K562 (cell line): ENCODE measurements around the gene NTRK3. TPM values are rescaled to one million over a fixed set of nuclear protein-coding genes. Genes with fewer than 3 reads are reported as not detected.

Experiments
- ATAC-seq: fragments of 200-7000 bp; cut with Tn5 transposase; 3 replicates; pipeline ENCODE4 v1.9.1; 2020; ENCODE audit warnings: moderate library complexity
- BruUV-seq: library from RNA; stranded (reverse); fragments of 400-500 nt; replicated peaks from 2 replicates; lab custom pipeline; 2021; lab: Mats Ljungman, UMichigan
- CTCF ChIA-PET: fragments of 300-600 bp; formaldehyde crosslinking; extraction: SDS; loops from one replicate; lab custom pipeline; 2021; ENCODE audit warnings: low intra/inter-chr PET ratio; lab: Yijun Ruan, JAX
- POLR2A ChIA-PET: fragments of 300-600, 350-650 bp; sonication (Branson Sonifier 250); formaldehyde crosslinking; extraction: SDS; loops from one replicate; lab custom pipeline; 2021; ENCODE audit warnings: antibody characterized with exemption, inconsistent platforms; lab: Yijun Ruan, JAX
- DNase-seq, 4 experiments: peaks; one replicate each; pipeline versions ENCODE4 v3.0.0 to v3.0.0-alpha.2; 2011 to 2018; ENCODE audit warnings: low spot score in 3 of 4, mixed read lengths in 3 of 4; ENCODE audit errors: extremely low read depth in 1 of 4
- FAIRE-seq: peaks from 2 replicates; lab custom pipeline; 2011; peaks lifted over from hg19 to GRCh38; lab: Jason Lieb, UNC
- H2AFZ ChIP-seq: 2 replicates; pipeline ENCODE4 v1.6.0; 2011; ENCODE audit warnings: low read depth, low read length, control low read depth, inconsistent platforms
- H3K27ac ChIP-seq: fragments of 200-600 bp; 3 replicates; pipeline ENCODE4 v1.8.0; 2011; ENCODE audit warnings: low read depth, mild to moderate bottlenecking, control low read depth, inconsistent platforms, low read length, moderate library complexity, mixed read lengths; ENCODE audit errors: extremely low read depth
- H3K27me3 ChIP-seq, 2 experiments: fragments of 300-600 bp in 1 of 2; 2 replicates in 1 of 2; 3 replicates in 1 of 2; pipeline versions ENCODE4 v1.6.0 to v1.8.0; 2011; ENCODE audit warnings: inconsistent platforms in 2 of 2, low read length in 2 of 2, mild to moderate bottlenecking in 1 of 2, mixed read lengths in 1 of 2, moderate library complexity in 1 of 2; ENCODE audit not compliant: control insufficient read depth in 2 of 2, insufficient read depth in 2 of 2
- H3K36me3 ChIP-seq: fragments of 300-600 bp; 3 replicates; pipeline ENCODE4 v1.8.0; 2011; ENCODE audit warnings: mild to moderate bottlenecking, low read length, inconsistent platforms; ENCODE audit not compliant: control insufficient read depth, insufficient read depth
- H3K4me1 ChIP-seq, 2 experiments: fragments of 200-600 bp in 1 of 2; replicated peaks in 1 of 2; 2 replicates in 1 of 2; 3 replicates in 1 of 2; pipeline versions ENCODE4 v1.5.1 to v1.8.0; 2011; ENCODE audit warnings: inconsistent platforms in 2 of 2, low read length in 2 of 2, mild to moderate bottlenecking in 1 of 2, mixed read lengths in 1 of 2, moderate library complexity in 1 of 2; ENCODE audit not compliant: control insufficient read depth in 2 of 2, insufficient read depth in 2 of 2
- H3K4me2 ChIP-seq: 2 replicates; pipeline ENCODE4 v1.6.1; 2011; ENCODE audit warnings: low read length, control low read depth, inconsistent platforms, mixed read lengths; ENCODE audit not compliant: insufficient read depth
- H3K4me3 ChIP-seq: fragments of 200-600 bp; sonication (generic), shearing (Covaris generic); 2 replicates; pipeline ENCODE4 v1.5.1; 2016; ENCODE audit warnings: control low read depth, inconsistent platforms
- H3K79me2 ChIP-seq: fragments of 200-600 bp; 3 replicates; pipeline ENCODE4 v1.8.0; 2011; ENCODE audit warnings: low read length, inconsistent platforms; ENCODE audit not compliant: control insufficient read depth, insufficient read depth
- H3K9ac ChIP-seq, 2 experiments: 2 replicates each; pipeline versions ENCODE4 v1.6.0 to v1.6.1; 2011; ENCODE audit warnings: low read depth in 2 of 2, low read length in 2 of 2, control low read depth in 1 of 2, inconsistent platforms in 1 of 2, mild to moderate bottlenecking in 1 of 2, mixed read lengths in 1 of 2; ENCODE audit not compliant: insufficient read depth in 1 of 2
- H3K9me1 ChIP-seq: one replicate; pipeline ENCODE4 v1.6.0; 2011; ENCODE audit warnings: inconsistent platforms, mild to moderate bottlenecking, low read length, moderate library complexity; ENCODE audit not compliant: control insufficient read depth, insufficient read depth
- H3K9me3 ChIP-seq: replicated peaks from 2 replicates; pipeline ENCODE4 v1.5.1; 2011; ENCODE audit warnings: low read depth, low read length, inconsistent platforms; ENCODE audit not compliant: control insufficient read depth, insufficient read depth
- H4K20me1 ChIP-seq: replicated peaks from 2 replicates; pipeline ENCODE4 v1.6.1; 2011; ENCODE audit warnings: low read length, inconsistent platforms, mixed read lengths; ENCODE audit not compliant: control insufficient read depth, insufficient read depth
- FOS ChIP-seq: IDR thresholded peaks from 3 replicates; pipeline ENCODE4 v1.6.1; 2011; ENCODE audit not compliant: insufficient read length; ENCODE audit errors: extremely low read depth
- MAFF ChIP-seq: IDR thresholded peaks from 2 replicates; pipeline ENCODE4 v1.6.1; 2012; ENCODE audit warnings: low read length, improper control_type of control experiment
- NFATC3 ChIP-seq: fragments of 450-650 bp; IDR thresholded peaks from 2 replicates; pipeline ENCODE4 v1.6.1; 2017; ENCODE audit warnings: mild to moderate bottlenecking
- POU5F1 ChIP-seq: fragments of 150-350 bp; IDR thresholded peaks from 2 replicates; pipeline ENCODE4 v1.6.1; 2014; ENCODE audit warnings: borderline replicate concordance, low read length, low read depth, mild to moderate bottlenecking; ENCODE audit not compliant: partially characterized antibody
- PURB ChIP-seq: sonication (generic); formaldehyde crosslinking; IDR thresholded peaks from 2 replicates; pipeline ENCODE4 v1.9.0; 2021; ENCODE audit warnings: low read depth, mild to moderate bottlenecking, missing genetic modification reagents
- SMARCB1 ChIP-seq: IDR thresholded peaks from 2 replicates; pipeline ENCODE4 v1.6.1; 2011; ENCODE audit warnings: improper control_type of control experiment, low read depth; ENCODE audit not compliant: insufficient read length
- TAF1 ChIP-seq: IDR thresholded peaks from 2 replicates; pipeline ENCODE4 v1.6.1; 2011; ENCODE audit warnings: mild to moderate bottlenecking, low read length, moderate library complexity; ENCODE audit not compliant: insufficient read depth, control insufficient read depth, severe bottlenecking; ENCODE audit errors: extremely low read depth
- ZEB2 ChIP-seq: fragments of 450-650 bp; IDR thresholded peaks from 2 replicates; pipeline ENCODE4 v1.6.1; 2016
- ZNF699 ChIP-seq: fragments of 250-450 bp; sonication (Bioruptor Pico); IDR thresholded peaks from 2 replicates; pipeline ENCODE4 v1.8.0; 2021; ENCODE audit warnings: mild to moderate bottlenecking, moderate library complexity; ENCODE audit not compliant: insufficient replicate concordance
- WGBS: fragments of 100-300 bp; shearing (Covaris generic); methylation state at CpG from one replicate; pipeline ENCODE4 v1.1.6; 2016; ENCODE audit warnings: low coverage, mixed read lengths; ENCODE audit not compliant: insufficient coverage; ENCODE audit errors: missing lambda C conversion rate; 5-methylcytosine and 5-hydroxymethylcytosine counted together
- in situ Hi-C: fragments of 300-500 bp; cut with MboI; formaldehyde crosslinking; loops from 4 replicates; pipeline ENCODE4 v1.15.0; 2018; ENCODE audit warnings: inconsistent platforms, mixed read lengths
- intact Hi-C: fragments of 100-400 bp; cut with micrococcal nuclease; formaldehyde crosslinking; loops from 2 replicates; pipeline ENCODE4 v1.14.2; 2022
- polyA plus RNA-seq, 8 experiments: library from polyadenylated mRNA; depleted of rRNA in 4 of 8; stranded (reverse) in 5 of 8; unstranded in 3 of 8; fragments of >200 nt; fragmentation: Nextera tagmentation in 2 of 8; fragmentation: Illumina TruSeq in 1 of 8; extraction: Ambion mirVana in 2 of 8; extraction: Trizol in 1 of 8; gene quantifications; 2 replicates each; pipeline versions ENCODE4 v1.2.1 to v1.2.3, GENCODE V29; 2011 to 2014; ENCODE audit warnings: inconsistent platforms in 1 of 8, missing spikeins in 1 of 8
- total RNA-seq, 7 experiments: library from RNA; depleted of rRNA in 6 of 7; stranded (reverse); fragments of >200 nt in 6 of 7; fragmentation: Illumina TruSeq in 2 of 7; extraction: Trizol in 2 of 7; gene quantifications; 2 replicates each; pipeline versions ENCODE4 v1.2.1 to v1.2.3, GENCODE V29; 2011 to 2021; ENCODE audit warnings: low replicate concordance in 1 of 7

Gene NTRK3
- total and polyA plus RNA-seq, 9 of the 15 experiments (the other 6 are each of a cell fraction or from before 2014, with no cell fraction given), result 0.11 to 0.13 TPM; not detected in 7

DNA sequence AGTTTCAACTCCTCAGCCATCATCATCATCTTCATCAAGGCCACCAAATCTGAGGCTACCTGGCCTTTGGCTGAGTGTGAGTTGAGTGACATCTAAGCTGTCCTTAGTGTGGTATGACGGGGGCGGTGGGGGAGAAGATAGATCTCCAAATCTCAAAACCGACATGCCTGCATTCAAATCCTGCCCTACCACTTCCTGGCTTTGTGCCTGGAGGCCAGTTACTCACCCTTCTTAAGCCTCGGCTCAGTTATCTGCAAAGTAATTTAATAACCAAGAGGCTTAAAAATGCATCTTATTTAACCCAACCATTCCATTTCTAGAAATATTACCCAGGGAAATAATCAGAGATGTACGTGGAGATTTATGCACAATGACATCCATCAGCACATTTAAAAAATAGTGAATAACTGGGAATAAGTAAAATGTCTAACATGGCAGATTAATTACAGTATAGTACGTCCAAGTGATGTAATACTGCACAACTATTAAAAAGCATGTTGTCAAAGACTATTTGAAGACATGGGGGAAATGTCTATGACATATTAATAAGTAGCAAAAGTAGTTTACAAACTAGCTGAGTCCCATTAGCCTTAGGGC is 167.4 kb downstream of the NTRK3 start (continued):
- no peak for TF ChIP-seq NFATC3
- TF ChIP-seq MAFF, result no peak
- no peak for TF ChIP-seq SMARCB1
- no peak for TF ChIP-seq FOS

DNA sequence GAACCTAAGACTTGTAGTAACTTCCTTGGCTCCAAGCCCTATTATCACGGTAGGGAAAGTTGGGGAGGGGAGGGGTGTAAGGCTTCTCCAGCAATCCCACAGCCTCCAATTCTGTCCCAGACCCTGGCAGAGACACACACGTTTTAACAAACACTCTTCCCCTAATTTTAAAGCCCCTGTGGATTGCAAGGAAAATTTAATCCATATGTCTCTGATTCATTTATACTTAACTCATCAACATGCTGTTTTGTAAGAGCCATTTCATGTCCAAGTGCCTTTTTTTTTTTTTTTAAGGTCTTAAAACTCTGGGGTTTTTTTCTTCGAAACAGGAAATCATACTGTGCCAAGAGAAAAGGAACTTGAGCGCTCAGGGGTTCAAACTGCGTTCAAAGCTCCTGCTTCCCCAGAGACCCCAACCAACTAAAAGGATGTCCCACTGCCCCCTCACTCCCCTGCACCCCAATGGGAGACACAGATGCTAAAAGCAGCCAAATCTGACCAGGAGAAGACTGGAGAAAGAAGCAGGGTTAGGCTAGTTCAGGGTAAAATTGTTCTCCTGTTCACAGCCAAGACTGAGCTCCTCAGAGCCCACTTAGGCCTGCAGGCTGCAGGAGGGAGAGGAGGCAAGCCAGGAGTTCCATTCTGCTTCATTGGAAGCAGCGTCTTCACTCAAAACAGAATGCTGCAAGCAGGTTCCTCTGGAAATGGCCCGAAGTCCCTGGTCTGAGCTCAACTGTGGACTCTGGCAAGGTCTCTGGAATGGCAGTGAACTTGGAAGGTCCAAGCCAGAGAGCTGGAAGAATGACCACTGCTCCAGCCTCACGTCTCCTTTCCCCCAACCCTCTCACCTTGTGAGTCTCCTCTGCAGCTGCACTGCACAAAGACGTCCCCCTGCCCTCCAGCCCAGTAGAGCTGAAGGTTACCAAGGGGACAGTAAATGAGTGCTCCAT is 172.5 kb downstream of the NTRK3 start:
- peaks cover 0 to under 1% of the 10 kb centered on the region in 2 experiments; a peak in 1 of 5 replicates for H3K27me3 ChIP-seq
- no peaks in the 10 kb centered on the region for H3K36me3 ChIP-seq
- no peak overlapping the region for H3K4me2 ChIP-seq
- H3K9me1 ChIP-seq, result no peaks in the 10 kb centered on the region
- ChIA-PET POLR2A (no interaction called here), CTCF (no interaction called here)
- no peak overlapping the region for H3K27ac ChIP-seq
- TF ChIP-seq ZNF699 (no peak), PURB (CRISPR knock-in tag) (no peak), POU5F1 (no peak), ZEB2 (no peak), TAF1 (no peak)
- in situ Hi-C loops (no loop called here), intact Hi-C loops (no loop called here)
- no peaks in the 10 kb centered on the region for H4K20me1 ChIP-seq
- no TSS peak for BruUV-seq
- no peaks in the 10 kb centered on the region for H3K9me3 ChIP-seq
- no peaks in the 10 kb centered on the region for H3K79me2 ChIP-seq
- H2AFZ ChIP-seq, result no peak overlapping the region
- 0% methylated on average over 8 of the region's 9 CpGs for WGBS
- no peak overlapping the region for H3K4me3 ChIP-seq
- DNase-seq (no peak), FAIRE-seq (no peak), ATAC-seq (no peak)
- H3K9ac ChIP-seq, result no peak overlapping the region
- no peaks in the 10 kb centered on the region for H3K4me1 ChIP-seq
